HepG2 (cell line): ENCODE results near the gene DDX10. TPM values are rescaled to one million over a fixed set of nuclear protein-coding genes. Genes with fewer than 3 reads are reported as not detected.

Experiments
- ATAC-seq: fragments of 200-7000 bp; cut with Tn5 transposase; 3 replicates; pipeline ENCODE4 v1.9.1; 2020; ENCODE audit warnings: mild to moderate bottlenecking, moderate library complexity
- BruUV-seq: library from RNA; stranded (reverse); fragments of 400-500 nt; replicated peaks from 2 replicates; lab custom pipeline; 2021; lab: Mats Ljungman, UMichigan
- CTCF ChIA-PET: fragments of 300-600 bp; formaldehyde crosslinking; extraction: SDS; loops from one replicate; lab custom pipeline; 2021; ENCODE audit warnings: low total read pairs, inconsistent platforms, low intra/inter-chr PET ratio; lab: Yijun Ruan, JAX
- POLR2A ChIA-PET: fragments of 350-600 bp; sonication (Branson Sonifier 250); formaldehyde crosslinking; loops from one replicate; lab custom pipeline; 2020; ENCODE audit warnings: antibody characterized with exemption, inconsistent platforms; lab: Yijun Ruan, JAX
- DNase-seq: peaks from one replicate; pipeline ENCODE4 v3.0.0-alpha.2; 2015; ENCODE audit warnings: low spot score
- FAIRE-seq: peaks from 3 replicates; lab custom pipeline; 2011; peaks lifted over from hg19 to GRCh38; lab: Jason Lieb, UNC
- H2AFZ ChIP-seq: one replicate; pipeline ENCODE4 v1.6.1; 2011; ENCODE audit warnings: low read length, inconsistent platforms
- H3K27ac ChIP-seq: fragments of 300-600 bp; 3 replicates; pipeline ENCODE4 v1.8.0; 2011; ENCODE audit warnings: mixed run types, mild to moderate bottlenecking, mixed read lengths, low read length, inconsistent platforms; ENCODE audit not compliant: insufficient read depth; ENCODE audit errors: extremely low read length
- H3K27me3 ChIP-seq, 2 experiments: fragments of 200-600 bp in 1 of 2; 2 replicates in 1 of 2; 3 replicates in 1 of 2; pipeline versions ENCODE4 v1.6.0 to v1.8.0; 2011; ENCODE audit warnings: low read length in 2 of 2, mild to moderate bottlenecking in 2 of 2, moderate library complexity in 2 of 2, inconsistent platforms in 1 of 2; ENCODE audit not compliant: insufficient read depth in 2 of 2, control insufficient read depth in 1 of 2
- H3K36me3 ChIP-seq, 2 experiments: fragments of 200-600 bp in 1 of 2; replicated peaks in 1 of 2; 2 replicates in 1 of 2; 3 replicates in 1 of 2; pipeline versions ENCODE4 v1.5.1 to v1.8.0; 2011; ENCODE audit warnings: low read length in 2 of 2, inconsistent platforms in 1 of 2; ENCODE audit not compliant: insufficient read depth in 2 of 2, control insufficient read depth in 1 of 2
- H3K4me1 ChIP-seq: 2 replicates; pipeline ENCODE4 v1.5.1; 2012; ENCODE audit warnings: low read length, inconsistent platforms; ENCODE audit not compliant: insufficient read depth
- H3K4me2 ChIP-seq: 2 replicates; pipeline ENCODE4 v1.6.0; 2011; ENCODE audit warnings: low read depth, low read length, inconsistent platforms
- H3K4me3 ChIP-seq, 3 experiments: fragments of 200-600 bp in 1 of 3; sonication (generic), shearing (Covaris generic) in 1 of 3; replicated peaks in 1 of 3; 2 replicates each; pipeline ENCODE4 v1.5.1; 2011 to 2016; ENCODE audit warnings: low read length in 3 of 3, inconsistent platforms in 2 of 3, low read depth in 2 of 3, mild to moderate bottlenecking in 2 of 3, control low read depth in 1 of 3, mixed read lengths in 1 of 3; ENCODE audit not compliant: insufficient read depth in 1 of 3
- H3K79me2 ChIP-seq: one replicate; pipeline ENCODE4 v1.6.1; 2011; ENCODE audit warnings: low read length, inconsistent platforms; ENCODE audit not compliant: insufficient read depth
- H3K9ac ChIP-seq: 2 replicates; pipeline ENCODE4 v1.6.0; 2011; ENCODE audit warnings: mild to moderate bottlenecking, low read depth, low read length, inconsistent platforms; ENCODE audit not compliant: insufficient read depth
- H3K9me3 ChIP-seq: 2 replicates; pipeline ENCODE4 v1.5.1; 2012; ENCODE audit warnings: mild to moderate bottlenecking, low read length
- H4K20me1 ChIP-seq: 2 replicates; pipeline ENCODE4 v1.6.0; 2011; ENCODE audit warnings: inconsistent platforms, mild to moderate bottlenecking, low read length, moderate library complexity; ENCODE audit not compliant: insufficient read depth
- CBFB ChIP-seq: sonication (generic); formaldehyde crosslinking; IDR thresholded peaks from 2 replicates; pipeline ENCODE4 v1.4.0; 2020; ENCODE audit warnings: missing genetic modification reagents
- DNMT1 ChIP-seq: sonication (generic); formaldehyde crosslinking; IDR thresholded peaks from 2 replicates; pipeline ENCODE4 v1.5.1; 2020; ENCODE audit warnings: mild to moderate bottlenecking, missing genetic modification reagents
- NCOA1 ChIP-seq: sonication (generic); formaldehyde crosslinking; IDR thresholded peaks from 2 replicates; pipeline ENCODE4 v1.9.0; 2021; ENCODE audit warnings: missing genetic modification reagents
- NFYB ChIP-seq: sonication (generic); formaldehyde crosslinking; IDR thresholded peaks from 2 replicates; pipeline ENCODE4 v1.4.0; 2020; ENCODE audit warnings: missing genetic modification reagents
- ONECUT2 ChIP-seq: sonication (generic); formaldehyde crosslinking; IDR thresholded peaks from 2 replicates; pipeline ENCODE4 v1.4.0; 2020; ENCODE audit warnings: missing genetic modification reagents
- PHF20 ChIP-seq: sonication (generic); formaldehyde crosslinking; IDR thresholded peaks from 2 replicates; pipeline ENCODE4 v1.5.0; 2020; ENCODE audit warnings: mild to moderate bottlenecking, missing genetic modification reagents
- SNAPC2 ChIP-seq: sonication (generic); formaldehyde crosslinking; IDR thresholded peaks from 2 replicates; pipeline ENCODE4 v1.8.1; 2022; ENCODE audit warnings: mild to moderate bottlenecking, missing genetic modification reagents
- YEATS4 ChIP-seq: sonication (generic); formaldehyde crosslinking; IDR thresholded peaks from 2 replicates; pipeline ENCODE4 v1.4.0; 2020; ENCODE audit warnings: missing genetic modification reagents, borderline replicate concordance
- ZNF343 ChIP-seq: sonication (generic); formaldehyde crosslinking; IDR thresholded peaks from 2 replicates; pipeline ENCODE4 v1.4.0; 2020; ENCODE audit warnings: mild to moderate bottlenecking, missing genetic modification reagents
- ZSCAN12 ChIP-seq: sonication (generic); formaldehyde crosslinking; IDR thresholded peaks from 2 replicates; pipeline ENCODE4 v1.9.0; 2021; ENCODE audit warnings: mild to moderate bottlenecking, missing genetic modification reagents
- WGBS: methylation state at CpG from one replicate; pipeline ENCODE4 v1.1.6; 2017; ENCODE audit warnings: low lambda C conversion rate; 5-methylcytosine and 5-hydroxymethylcytosine counted together
- in situ Hi-C: cut with HindIII; loops from 2 replicates; pipeline ENCODE4 v1.10.0; 2017; ENCODE audit warnings: low pct_unique_long_range_greater_than_20kb; ENCODE audit not compliant: extremely low pct_ligation_motif_present
- intact Hi-C: fragments of 100-400 bp; cut with micrococcal nuclease; formaldehyde crosslinking; loops from one replicate; pipeline ENCODE4 v1.10.0; 2022; ENCODE audit not compliant: unreplicated experiment
- polyA plus RNA-seq, 8 experiments: library from polyadenylated mRNA; depleted of rRNA in 3 of 8; stranded (reverse) in 7 of 8; unstranded in 1 of 8; fragments of >200 nt; fragmentation: Illumina TruSeq in 4 of 8; extraction: Trizol in 4 of 8; gene quantifications; 2 replicates each; pipeline versions ENCODE4 v1.2.1 to v1.2.3, GENCODE V29; 2011 to 2016; ENCODE audit warnings: low read depth in 4 of 8, missing spikeins in 1 of 8, mixed read lengths in 1 of 8; ENCODE audit not compliant: insufficient read depth in 1 of 8
- total RNA-seq, 5 experiments: library from RNA; depleted of rRNA; stranded (reverse); fragments of >200 nt; fragmentation: Illumina TruSeq; extraction: Trizol; gene quantifications; 2 replicates each; pipeline ENCODE4 v1.2.3, GENCODE V29; 2016; ENCODE audit warnings: low read depth in 1 of 5
- TF ChIP-seq, protein P1 (sequence below): sonication (generic); formaldehyde crosslinking; IDR thresholded peaks from 2 replicates; pipeline ENCODE4 v1.4.0; 2020; ENCODE audit warnings: missing genetic modification reagents

Gene DDX10
- total and polyA plus RNA-seq, 2 of the 13 experiments (the other 11 are each of a cell fraction or from before 2014, with no cell fraction given), result 17.0 to 32.0 TPM

DNA sequence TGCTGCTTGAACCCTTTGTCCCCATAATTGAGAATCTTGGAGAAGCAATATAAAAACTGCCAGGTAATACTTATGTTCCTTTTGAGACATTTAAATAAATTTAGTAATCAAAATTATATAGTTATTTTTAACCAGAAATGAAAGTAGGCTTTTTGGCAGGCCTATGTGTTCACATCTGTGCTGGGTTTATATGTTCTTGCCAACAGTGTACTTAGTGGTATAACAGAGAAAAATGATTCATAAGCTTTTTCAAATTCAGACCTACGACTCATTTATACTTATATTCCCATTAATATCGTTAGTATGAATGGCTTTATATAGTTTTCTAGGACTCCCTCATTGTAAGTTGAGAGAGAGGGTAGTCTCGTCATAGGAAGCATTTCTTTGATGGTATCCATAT, 79.0 kb downstream of the DDX10 start (continued):
- TF ChIP-seq, protein P1, sequence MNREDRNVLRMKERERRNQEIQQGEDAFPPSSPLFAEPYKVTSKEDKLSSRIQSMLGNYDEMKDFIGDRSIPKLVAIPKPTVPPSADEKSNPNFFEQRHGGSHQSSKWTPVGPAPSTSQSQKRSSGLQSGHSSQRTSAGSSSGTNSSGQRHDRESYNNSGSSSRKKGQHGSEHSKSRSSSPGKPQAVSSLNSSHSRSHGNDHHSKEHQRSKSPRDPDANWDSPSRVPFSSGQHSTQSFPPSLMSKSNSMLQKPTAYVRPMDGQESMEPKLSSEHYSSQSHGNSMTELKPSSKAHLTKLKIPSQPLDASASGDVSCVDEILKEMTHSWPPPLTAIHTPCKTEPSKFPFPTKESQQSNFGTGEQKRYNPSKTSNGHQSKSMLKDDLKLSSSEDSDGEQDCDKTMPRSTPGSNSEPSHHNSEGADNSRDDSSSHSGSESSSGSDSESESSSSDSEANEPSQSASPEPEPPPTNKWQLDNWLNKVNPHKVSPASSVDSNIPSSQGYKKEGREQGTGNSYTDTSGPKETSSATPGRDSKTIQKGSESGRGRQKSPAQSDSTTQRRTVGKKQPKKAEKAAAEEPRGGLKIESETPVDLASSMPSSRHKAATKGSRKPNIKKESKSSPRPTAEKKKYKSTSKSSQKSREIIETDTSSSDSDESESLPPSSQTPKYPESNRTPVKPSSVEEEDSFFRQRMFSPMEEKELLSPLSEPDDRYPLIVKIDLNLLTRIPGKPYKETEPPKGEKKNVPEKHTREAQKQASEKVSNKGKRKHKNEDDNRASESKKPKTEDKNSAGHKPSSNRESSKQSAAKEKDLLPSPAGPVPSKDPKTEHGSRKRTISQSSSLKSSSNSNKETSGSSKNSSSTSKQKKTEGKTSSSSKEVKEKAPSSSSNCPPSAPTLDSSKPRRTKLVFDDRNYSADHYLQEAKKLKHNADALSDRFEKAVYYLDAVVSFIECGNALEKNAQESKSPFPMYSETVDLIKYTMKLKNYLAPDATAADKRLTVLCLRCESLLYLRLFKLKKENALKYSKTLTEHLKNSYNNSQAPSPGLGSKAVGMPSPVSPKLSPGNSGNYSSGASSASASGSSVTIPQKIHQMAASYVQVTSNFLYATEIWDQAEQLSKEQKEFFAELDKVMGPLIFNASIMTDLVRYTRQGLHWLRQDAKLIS (CRISPR knock-in tag), result no peak
- no peak for TF ChIP-seq SNAPC2 (CRISPR knock-in tag)
- TF ChIP-seq, all 625 proteins: peak for 0

- Histone ChIP-seq H3K9ac (no peak overlapping the region), H3K4me3 (no peak overlapping the region), H4K20me1 (no peaks in the 10 kb centered on the region), H3K27ac (no peak overlapping the region), H2AFZ (no peak overlapping the region), H3K79me2 (no peaks in the 10 kb centered on the region), H3K36me3 (no peaks in the 10 kb centered on the region), H3K4me2 (no peak overlapping the region), H3K4me1 (no peaks in the 10 kb centered on the region), H3K9me3 (no peaks in the 10 kb centered on the region), H3K27me3 (no peaks in the 10 kb centered on the region)
- DNase-seq (no peak), FAIRE-seq (no peak), ATAC-seq (no peak)
- in situ Hi-C loops (no loop called here), intact Hi-C loops (no loop called here)
- ChIA-PET POLR2A (no interaction called here), CTCF (no interaction called here)
- BruUV-seq, result no TSS peak
- no peak for TF ChIP-seq ONECUT2 (CRISPR knock-in tag)
- TF ChIP-seq ZNF343 (CRISPR knock-in tag), result no peak
- no peak for TF ChIP-seq YEATS4 (CRISPR knock-in tag)
- TF ChIP-seq ZSCAN12, result no peak
- no peak for TF ChIP-seq NFYB (CRISPR knock-in tag)
- no peak for TF ChIP-seq CBFB (CRISPR knock-in tag)
- TF ChIP-seq NCOA1 (CRISPR knock-in tag), result no peak
- no peak for TF ChIP-seq PHF20 (CRISPR knock-in tag)
- TF ChIP-seq DNMT1 (CRISPR knock-in tag), result no peak
- 99% methylated on average over 6 of the region's 6 CpGs for WGBS
Observed at GRCh38 chr11:108748968-108749367, 84.1 kb downstream of the DDX10 start.
